Measurements from ENCODE around the gene ST8SIA1.
"Not testable (repeated sequence)": the region's sequence is repeated elsewhere in the genome, so short reads cannot be mapped to it uniquely, and the experiment has no call there.

The ST8SIA1 gene

DNA sequence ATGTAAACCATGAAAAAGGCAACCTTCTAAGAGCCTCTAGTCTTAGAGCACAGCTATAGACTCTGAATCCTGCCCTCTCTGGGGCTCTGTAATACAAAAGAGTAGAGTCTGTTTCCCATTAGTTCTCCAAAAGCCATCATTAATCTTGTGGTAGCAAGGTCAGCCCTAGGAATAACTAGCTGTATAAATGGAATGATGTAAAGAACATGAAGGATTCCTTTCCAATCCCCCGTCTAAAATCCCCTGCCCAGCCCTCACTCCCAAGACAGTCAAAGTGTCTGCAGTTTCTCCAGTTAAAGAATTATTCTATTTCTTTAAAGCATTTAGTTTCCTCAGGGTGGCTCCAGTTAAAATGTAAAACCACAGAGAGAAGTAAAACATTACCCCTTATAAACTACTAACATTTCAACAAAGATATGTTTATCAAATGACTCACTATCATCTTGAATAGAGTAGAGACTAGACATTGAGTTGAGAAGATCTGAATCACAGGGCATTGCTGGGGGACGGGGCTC, 104.2 kb downstream of the ST8SIA1 start:
- DNase-seq: no peak

DNA sequence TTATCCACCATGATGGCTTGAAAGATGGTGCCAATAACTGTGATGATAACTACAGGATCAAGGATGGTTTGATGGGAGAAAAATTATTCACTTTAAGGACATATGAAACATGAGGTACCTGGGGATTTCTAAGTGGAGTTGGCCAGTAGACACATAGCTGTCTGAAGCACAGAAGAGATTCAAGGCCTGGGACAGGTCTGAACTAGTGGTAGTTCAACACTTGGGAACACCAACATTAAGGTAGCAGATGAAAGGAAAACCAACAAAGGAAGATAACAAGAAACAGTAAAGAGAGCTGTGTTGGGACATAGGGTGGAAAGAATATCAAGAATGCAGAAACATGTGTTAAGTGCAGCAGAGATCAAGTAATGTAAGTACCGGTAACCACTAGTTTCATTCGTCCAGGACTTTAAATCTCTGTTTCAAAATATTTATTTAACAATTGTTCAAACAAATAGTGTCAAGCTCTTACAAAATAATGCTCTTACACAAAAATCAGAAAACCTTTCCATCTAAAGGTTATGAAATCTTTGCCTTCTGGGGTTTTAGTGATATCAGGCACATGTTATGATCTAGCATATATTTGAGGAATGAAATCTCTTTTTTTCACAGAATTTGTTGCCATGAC, 104.7 kb downstream of the ST8SIA1 start:
- DNase-seq: no peak

DNA sequence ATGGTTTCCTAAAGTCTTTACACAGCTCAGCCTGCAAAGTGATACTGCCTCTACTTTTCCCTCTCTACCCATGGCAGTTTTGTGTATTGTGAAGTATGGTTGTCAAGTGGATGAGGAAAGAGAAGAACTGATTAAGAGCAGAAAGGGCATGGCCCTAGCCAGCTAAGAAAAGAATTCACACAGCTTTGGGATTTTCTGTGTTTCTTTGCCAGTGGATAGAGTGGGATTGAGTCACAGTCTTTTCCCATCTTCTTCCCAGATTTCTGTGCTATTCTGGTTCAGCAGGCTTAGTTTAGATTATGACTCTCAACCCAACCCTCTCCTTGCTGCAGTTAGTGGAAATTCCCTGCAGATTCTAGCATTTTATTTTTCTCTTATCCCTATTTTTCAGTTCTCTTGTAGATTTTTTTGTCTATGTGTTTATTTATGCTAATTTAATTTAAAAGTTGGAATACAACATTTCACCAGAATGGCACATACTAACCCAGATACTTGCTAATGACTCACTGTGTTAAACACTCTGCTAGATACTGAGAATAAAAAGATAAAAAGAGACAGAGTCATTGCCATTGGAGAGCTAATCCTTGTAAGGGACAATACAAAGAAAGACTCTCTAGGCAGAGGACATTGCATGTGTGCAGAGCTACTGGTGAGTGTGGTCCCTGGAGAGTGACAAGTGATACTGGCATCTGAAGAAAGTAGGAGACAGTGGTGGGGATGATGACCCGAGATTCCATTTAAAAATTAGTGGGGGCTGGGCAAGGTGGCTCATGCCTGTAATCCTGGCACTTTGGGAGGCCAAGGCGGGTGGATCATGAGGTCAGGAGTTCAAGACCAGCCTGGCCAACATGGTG, 106.3 kb downstream of the ST8SIA1 start:
- DNase-seq: no peak

DNA sequence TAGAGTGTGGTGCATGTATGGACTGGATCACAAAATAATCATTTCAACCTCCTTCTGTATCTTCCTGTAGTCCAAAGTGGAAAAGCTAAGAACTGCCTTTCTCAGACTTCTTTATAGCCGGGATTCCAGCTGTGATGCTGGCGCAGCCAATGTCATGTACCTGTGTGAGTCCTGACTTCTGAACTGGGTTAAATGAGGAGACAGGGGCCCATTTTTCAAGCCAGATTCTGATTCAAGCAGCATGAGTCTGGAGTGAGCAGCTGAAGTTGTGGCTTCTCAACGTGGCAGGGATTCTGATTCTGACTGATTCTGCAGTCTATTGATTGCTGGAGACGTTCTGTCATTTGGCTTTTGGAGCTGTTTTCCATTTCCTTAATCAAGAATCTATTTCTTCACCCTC, 111.2 kb downstream of the ST8SIA1 start:
- DNase-seq: no peak

DNA sequence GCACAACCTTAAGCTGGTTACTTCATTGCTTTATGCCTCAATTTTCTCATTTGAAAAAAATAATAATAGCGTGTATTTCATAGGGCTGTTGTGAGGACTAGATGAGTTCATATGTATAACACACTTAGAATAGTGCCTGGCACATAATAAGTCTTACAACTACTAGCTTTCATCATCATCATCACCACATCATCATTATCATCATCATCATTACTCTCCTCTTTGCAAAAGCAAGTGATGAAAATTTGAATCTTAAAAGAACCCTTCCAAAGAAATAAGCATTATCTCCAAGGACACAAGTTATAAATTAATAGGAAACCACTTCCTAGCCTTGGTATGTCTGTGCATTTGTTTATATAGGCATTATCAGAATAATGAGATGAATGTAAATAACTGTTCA, 117.0 kb downstream of the ST8SIA1 start:
- no peak for DNase-seq

DNA sequence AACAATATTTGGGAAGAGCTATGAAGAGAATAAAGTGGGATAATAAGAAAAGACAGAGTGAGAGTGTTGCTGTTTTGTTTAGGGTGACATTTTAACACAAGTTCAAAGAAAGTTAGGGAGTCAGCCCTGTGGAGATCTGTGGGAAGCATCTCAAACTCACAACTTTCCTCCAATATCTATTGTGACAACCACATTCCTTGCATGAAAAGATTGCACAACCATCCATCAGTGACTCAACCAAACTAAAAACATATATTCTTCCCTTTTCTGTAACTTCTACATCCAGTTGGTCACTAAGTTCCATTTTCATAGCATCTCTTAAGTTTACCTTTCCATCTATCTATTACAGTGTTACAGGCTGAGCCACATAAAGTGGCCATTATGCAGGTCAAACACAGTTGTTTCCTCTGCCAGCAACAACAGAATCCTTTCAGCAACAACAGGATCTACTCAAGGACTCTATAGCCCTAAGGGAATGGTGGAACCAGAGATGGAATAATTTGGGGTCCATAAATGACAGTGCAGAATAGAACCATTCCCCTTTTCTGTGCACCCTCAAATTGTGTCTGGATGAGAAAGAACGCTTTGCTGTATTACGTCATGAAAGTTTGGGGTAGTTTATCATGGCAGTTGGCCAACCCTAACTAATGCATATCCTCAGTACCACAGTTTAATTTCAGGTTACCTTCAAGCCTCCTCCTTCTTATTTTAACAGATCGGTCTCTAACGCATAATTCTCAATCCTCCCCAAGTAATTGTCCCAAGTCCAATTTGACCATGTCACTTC, 118.8 kb downstream of the ST8SIA1 start:
- DNase-seq: no peak

DNA sequence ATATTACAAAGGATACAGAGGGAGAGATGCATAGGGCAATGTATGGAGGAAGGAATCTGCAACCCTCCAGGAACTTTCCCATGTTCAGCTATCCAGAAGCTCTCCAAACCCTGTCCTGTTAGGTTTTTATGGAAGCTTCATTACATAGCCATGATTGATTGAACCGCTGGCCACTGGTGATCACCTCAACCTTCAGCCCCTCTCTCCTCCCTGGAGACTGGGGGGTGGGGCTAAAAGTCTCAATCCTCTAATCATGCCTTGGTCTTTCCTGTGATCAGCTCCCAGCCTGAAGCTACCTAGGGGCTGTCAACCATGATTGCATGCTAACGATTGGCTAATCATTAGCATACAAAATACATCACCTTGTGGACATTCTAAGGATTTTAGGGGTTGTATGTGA, 123.4 kb downstream of the ST8SIA1 start:
- no peak for DNase-seq

DNA sequence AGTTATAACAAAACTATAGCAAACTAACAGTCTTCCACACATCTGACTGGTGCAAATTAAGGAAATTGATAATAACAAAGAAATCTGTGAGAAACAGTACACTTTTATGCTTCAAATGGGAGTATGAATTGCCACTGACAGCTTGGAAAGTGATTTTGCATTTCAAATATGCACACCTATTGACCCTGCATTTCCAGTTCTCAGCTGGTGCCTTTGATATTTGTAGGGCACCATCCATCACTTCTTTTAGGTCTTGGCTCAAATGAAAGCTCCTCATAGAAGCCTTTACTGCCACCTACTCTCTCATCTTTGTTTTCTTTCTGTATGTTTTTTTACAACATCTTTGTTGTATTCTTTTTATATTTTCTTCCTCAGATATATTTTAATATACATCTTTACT, 125.1 kb downstream of the ST8SIA1 start:
- DNase-seq: no peak

DNA sequence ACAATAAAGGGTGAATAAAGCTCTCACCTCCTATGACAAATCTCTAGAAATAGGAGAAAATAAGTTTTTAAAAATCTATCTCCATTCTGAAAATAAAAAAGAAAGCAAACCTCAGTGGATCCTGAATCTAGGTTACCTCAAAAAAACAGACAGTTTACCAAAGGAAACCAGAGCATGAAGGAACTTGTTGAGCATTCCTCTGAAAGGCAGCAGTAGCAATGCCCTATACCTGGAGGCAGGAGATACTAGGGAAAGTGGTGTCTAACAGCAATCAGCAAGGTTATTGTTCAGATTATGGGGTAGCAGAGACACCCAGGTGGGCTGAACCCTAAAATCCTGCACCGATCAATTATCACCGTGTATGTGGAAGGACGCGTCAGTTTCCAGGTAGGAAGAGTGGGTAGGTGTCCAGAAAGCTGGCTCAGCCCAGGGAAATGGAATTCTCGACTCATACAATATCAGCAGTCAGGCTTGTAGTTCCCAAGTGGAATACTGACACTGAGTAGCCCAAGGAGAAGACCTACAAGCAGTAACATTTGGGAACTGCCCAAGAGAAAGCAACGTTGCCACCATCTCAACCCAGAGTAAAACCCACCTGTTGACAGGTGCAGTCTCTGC, 128.3 kb downstream of the ST8SIA1 start:
- DNase-seq: no peak

DNA sequence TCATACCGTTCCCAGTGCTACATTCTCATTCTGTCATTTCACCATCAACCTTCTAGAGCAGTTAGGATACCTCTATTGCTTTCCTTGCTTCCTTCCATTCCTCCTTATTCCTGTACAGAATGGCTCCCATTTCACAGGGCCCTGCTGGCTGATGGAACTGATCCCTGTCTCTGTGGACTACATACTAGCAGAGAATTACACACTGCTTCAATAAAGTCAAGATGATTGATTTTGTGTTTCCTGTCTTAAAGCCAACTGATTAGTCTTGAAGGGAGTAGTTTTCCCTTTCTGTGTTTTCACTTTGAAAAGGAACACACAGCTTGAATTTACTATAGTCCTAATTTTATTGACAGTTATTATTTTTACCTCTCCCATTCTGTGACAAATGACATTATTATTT, 130.1 kb downstream of the ST8SIA1 start:
- DNase-seq: no peak

DNA sequence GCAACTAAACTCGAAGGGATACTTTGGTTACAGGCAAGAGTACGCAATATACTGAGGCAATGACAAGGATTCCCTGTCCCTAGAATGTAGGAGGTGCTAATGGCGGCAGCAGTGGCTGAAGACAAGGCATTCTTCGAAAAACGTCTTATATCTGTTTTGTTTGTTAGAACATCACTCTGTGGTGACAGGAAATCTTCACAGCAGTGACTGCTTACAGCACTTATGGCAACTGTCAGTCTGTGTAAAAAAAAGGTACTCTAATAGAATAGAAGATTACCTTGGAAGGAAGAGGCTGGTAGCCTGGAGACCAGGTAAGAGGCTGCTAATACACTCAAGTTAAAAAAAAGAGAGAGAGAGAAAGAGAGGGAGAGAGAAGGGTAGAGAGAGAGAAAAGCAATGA, 131.7 kb downstream of the ST8SIA1 start:
- DNase-seq: no peak

DNA sequence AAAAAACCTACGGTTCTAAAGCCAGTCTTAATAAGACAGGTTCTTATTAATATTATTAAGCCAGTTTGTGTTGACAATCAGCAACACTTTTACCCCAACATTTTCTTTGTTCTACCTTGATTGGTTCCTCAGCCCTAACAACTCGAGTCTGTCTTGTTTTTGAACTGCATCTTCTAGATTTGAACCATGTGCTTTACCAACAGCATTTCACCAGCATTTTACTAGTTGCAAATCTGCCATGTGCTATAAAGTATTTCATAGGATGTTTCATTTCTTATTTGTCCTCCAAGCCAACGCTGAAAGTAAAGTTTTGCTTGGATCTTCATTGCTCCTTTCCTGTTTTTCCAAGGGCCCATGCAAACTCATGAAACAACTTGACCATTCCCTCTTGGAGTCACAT, 133.4 kb downstream of the ST8SIA1 start:
- no peak for DNase-seq

DNA sequence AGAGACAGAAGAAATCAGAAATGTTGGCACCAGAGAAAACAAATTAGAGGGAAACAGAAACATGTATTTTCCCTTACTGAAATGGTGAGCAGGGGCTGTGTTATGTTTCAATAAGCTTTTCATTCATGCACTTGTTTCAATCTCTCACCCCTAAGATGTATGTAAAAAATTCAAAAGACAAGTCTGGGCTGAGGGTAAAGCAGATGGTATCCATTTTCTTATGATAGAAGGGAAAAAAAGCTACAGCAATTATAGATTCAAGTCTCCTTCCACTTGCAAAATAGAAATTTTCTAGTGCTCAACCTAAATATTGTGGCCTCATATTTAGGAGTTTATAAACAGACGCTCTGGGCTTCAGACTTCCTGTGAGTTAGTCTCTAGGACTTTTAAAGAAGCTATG, 138.3 kb downstream of the ST8SIA1 start:
- DNase-seq: no peak

DNA sequence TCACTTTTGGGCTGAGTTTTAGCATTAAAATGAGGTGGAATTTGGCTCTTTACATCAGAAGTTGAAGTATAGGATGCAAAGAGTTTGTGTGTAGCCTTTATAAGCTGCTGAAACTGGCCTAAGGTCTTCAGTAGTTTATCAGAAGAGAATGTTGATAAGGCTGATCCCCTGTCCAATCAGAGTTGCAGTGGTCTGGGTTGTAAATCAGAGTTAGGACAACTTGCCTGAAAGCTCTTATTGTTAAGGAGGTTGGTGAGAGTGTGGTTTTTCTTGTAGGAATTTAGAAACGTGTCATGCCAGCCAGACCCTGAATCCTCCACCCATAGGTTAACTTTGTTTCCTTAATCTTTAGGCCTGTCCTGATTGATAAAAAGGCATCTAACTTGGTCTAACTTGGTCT, 143.5 kb downstream of the ST8SIA1 start:
- no peak for DNase-seq

DNA sequence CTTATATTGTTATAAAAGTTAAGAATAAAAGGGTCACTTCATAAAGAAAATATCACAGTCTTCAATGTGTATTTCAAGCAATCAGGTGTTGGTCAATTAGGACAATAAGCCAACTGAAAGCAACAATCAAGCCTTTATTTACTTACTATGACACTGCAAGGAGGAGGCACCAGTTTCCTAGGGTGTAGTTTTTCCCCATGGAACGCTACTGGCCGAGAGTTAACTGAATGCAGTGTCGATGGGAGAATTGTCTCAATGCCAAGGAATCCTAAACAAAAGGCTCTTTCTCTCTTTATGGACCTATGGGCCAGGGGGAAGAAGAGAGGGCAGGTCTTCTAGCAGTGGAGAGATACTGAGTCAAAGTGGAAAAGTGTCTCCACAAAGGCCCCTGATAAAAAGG, 146.1 kb downstream of the ST8SIA1 start:
- no peak for DNase-seq

DNA sequence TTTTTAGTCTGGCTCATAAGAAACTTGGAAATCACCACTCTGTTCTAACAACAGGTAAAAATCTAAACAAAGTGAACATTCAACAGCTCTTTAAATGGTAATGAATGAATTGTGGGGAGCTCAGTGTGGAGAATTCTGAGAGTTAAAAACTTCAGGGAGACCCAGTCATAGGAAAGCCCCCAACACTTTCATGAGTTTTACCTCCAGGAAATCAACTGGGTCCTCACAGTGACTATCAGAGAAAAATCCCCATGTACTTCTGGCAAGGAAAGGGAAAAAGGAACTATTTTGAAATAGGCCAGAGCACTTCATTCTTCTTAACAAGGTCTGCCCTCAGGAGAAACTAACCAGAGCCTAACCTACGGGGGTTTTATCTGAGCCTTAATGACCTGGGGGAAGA, 153.8 kb downstream of the ST8SIA1 start:
- DNase-seq: no peak

DNA sequence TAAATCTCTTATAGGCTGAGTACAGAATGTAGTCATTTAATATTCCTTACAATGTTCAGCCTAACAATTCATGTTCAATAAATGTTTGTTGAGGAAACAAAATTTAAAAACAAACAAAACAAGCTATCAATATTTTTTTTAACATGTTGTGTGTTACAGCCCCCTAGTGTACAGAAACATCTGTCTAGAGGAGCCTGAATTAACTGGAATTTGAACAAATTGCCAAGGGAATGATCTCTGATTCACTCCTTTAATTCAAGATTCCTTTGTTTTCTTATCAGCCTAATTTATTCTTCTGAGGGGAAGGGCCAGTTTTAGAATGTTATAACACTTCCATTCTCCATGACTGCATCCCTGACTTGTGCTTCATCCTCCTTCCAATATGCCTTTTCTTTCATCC, 161.3 kb downstream of the ST8SIA1 start:
- no peak for DNase-seq

DNA sequence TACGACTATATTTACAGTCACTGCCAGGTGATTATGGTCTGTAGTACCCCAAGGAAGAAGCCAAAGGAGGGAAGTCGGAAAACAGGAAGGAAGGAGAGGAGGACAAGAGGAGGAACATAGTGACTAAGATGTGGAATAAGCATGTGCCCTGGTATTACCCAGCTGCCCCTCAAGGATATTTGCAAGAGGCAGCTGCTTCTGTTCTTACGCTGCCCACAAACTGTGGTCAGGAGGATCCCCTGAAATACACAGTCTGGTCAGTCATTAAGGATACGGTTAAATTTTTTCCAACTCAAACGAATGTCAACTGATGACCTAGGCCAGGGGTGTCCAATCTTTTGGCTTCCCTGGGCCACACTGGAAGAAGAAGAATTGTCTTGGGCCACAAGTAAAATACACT, 162.0 kb downstream of the ST8SIA1 start:
- no peak for DNase-seq

DNA sequence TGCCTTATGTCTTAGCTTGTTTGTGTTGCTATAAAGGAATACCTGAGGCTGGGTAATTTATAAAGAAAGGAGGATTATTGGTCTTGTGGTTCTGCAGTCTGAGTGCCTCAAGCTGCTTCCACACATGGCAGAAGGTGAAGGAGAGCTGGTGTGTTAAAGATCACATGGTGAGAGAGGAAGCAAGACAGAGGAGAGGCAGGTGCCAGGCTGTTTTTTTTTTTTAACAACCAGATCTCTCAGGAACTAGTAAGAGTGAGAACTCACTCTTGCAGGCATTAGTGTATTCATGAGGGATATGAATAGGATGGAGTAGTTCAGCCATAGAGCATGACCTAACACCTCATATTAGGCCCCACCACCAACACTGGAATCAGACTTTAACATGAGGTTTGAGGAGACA, 165.1 kb downstream of the ST8SIA1 start:
- DNase-seq: no peak

DNA sequence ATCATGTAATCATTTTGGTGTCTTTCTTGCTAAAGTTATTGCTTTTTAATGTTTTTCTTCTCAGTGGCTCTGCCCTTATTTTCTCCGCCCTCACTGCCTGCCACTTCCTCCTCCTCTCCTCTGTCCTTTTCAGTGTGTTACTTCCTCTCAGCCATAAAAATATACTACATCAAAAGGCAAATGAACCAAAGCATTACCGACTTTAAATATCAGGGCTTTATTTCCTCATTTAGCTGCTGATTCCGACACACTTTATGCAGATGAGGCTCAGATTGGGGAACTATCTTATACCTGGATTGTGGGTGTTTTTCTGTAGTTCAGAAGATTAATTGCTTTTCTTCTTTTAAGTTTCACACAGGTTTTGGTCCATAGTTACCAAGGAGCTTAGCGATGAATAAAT, 170.4 kb downstream of the ST8SIA1 start:
- no peak for DNase-seq

DNA sequence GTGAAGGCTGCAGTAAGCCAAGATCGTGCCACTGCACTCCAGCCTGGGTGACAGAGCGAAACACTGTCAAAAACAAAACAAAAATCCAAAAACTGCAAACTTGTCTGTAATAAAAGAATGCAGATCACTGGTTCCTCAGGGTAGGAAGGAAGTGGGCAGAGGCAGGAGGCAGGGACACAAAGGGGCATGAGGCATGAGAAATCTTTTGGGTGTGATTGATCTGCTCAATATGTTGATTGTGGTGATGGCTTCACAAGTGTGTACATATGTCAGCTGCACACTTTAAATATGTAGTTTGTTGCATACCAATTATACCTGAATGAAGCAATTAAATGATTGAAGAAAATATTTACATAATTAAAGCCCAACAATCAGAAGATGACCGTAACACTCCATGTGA, 170.9 kb downstream of the ST8SIA1 start:
- no peak for DNase-seq

DNA sequence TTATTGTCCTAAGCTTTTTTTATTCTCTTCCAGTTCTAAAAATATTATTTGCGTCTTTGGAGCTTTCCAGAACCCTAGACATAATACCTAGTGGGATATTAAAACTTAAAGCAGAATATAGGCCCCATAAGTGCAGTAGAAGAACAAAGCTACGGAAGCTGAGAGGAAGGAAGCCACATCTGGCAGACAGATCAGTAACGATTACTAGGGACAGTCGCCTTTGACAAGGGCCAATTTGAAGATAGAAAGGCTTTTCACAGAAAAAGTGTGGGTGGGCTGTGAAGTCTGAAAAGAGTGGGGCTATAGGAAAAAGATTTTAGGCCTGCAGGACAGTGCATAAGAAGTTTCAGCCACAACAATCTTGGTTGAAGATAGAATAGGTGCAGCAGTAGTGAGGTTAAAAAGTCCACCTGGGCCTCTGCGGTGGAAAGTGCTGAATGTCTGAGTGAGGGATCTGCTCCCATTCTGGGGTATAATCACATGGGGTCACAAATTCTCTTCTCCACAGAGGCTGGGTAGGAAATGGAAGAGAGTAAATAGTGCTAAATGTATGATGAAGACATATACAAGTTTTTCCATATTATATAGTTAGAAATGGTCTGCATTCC, 174.0 kb downstream of the ST8SIA1 start:
- no peak for DNase-seq

DNA sequence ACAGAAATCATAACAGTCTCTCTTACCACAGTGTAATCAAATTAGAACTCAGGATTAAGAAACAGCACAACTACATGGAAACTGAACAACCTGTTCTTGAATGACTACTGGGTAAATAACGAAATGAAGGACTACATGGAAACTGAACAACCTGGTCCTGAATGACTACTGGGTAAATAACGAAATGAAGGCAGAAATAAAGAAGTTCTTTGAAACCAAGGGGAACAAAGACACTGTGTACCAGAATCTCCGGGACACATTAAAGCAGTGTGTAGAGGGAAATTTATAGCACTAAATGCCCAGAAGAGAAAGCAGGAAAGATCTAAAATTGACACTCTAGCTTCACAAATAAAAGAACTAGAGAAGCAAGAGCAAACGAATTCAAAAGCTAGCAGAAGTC, 185.2 kb downstream of the ST8SIA1 start:
- DNase-seq: not testable (repeated sequence)

Data from NCI-H1930 (cell line).